COLO668 (cell line): ENCODE results near the gene SBF2.

ENCODE experiments used
- DNase-seq: peaks from one replicate; lab custom pipeline; 2025; ENCODE audit not compliant: unreplicated experiment; lab: John Stamatoyannopoulos, UW

Gene SBF2

DNA sequence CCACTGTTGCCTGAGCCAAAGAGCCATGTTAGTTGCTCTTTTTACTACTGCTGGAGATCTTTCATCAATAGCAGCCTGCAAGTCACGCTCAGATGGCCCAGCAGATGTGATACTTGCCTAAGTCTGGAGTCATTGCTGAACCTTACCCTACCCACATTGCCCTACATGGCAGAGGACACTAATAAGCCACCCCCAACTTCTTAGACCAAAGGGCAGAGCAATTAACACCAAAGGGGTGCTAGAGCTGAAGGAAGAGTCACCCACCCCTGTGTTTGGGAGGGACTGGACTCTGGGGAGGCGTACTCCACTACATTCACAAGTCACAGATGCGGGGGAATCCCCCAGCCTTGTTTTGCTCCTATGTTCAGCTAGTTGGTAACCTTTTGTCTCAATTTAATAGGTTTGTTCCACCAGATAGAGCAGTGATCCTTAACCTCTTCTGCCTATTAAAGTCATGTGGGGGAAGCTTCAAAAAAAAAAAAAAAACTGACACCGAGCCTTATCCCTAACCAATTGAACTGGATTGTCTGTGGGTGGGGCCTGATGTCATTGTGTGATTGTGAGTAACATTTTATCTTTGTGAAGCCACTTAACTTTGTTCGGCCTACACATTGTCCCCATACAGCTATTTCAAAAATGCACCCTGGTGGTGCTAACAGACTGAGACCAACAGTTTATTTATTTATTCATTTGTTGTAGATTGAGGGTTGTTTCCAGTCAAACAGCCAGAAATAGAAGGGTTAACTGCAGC lies 23.9 kb upstream of the SBF2 start:
- peak; percentile 30 for DNase-seq

DNA sequence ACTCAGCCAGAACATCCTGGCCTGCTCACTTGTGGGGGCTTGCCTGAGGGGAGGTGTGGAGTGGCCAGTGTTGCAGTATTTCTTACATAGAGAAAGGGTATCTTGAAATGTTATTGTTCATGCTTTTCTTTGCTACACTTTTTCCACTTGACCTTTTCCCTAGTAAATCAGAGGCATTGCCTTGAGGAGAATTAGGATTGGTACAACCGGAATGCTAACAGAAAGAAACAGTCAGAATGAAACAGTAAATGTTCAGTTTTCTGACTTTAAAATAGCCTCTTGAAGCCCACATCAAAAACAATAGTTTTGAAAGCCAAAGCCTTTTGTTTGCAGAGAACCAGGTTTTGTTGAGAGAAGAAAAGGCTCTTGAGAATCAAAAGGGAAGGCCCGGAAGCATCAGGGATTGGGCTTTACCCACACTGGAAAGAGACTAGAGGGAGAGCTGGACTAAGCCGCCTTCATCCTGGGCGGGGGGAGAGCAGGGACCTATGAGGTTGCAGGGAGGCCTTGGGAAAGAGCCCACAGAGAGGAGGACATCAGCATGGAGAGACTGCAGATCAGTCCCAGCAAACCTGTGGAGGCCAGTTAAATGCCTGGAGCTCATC lies 23.2 kb upstream of the SBF2 start:
- no peak for DNase-seq

DNA sequence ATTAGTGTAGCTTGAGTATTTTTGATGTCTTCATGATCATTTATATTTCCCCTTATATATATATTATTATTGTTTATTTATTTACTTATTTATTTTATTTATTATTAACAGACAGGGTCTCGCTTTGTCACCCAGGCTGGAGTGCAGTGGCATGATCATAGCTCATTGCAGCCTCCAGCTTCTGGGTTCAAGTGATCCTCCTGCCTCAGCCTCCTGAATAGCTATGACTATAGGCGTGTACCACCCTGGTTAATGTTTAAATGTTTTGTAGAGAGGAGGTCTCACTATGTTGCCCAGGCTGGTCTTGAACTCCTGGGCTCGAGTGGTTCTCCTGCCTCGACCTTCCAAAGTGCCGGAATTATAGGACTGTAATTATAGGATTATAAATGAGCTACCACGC lies 21.1 kb upstream of the SBF2 start:
- no peak for DNase-seq

DNA sequence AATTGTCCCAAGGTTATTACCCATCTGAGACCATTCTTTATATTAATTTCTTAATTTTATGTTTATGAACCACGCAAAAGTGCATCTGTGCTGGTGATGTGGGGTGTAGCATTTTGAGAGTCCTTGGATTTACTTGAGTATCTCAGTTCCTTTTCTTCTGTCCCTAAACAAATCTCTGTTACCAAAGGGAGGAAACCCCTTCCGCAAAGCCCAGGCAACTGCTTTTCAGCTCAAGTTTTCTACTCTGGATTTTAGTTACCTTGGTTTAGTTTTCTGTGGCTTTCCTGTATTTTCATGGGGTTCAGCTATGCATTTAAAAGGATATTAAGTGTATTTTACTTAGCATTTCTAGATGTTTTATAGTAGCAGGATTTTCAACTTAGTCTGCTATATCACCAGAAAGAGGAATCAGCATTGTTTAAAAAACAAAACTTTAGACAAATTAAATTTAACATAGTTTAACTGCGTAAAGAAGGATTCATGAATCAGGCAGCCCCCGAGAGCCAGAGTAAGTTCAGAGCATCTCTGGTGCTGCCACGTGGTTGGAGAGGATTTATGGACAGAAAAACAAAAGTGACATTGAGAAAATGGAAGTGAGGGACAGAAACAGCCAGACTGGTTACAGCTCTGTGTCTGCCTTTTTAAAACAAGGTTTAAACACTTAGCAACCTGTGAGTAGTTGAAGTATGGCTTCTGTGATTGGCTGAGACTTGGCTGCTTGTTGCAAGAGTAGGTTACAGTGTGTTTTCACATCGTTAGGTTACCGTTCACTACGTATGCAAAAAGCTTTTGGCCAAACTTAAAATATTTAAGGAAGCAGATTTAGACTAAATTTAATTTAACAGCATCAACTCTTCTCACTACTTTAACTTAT lies 20.4 kb upstream of the SBF2 start:
- DNase-seq, result no peak

DNA sequence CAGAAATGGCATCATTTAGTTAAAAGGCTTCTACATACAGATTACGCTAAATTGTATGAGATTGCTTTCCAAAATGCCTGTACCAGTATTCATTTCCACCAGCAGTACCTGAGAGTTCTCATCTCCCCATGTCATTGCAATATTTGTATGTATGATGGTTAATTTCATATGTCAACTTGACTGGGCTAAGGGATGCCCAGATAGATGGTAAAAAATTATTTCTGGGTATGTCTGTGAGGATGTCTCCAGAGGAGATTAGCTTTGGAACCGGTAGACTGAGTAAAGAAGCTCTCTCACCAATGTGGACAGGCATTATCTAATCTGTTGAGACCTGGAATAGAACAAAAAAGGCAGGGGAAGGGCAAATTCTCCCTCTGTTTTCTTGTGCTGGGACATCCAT lies 17.8 kb upstream of the SBF2 start:
- DNase-seq, result no peak

DNA sequence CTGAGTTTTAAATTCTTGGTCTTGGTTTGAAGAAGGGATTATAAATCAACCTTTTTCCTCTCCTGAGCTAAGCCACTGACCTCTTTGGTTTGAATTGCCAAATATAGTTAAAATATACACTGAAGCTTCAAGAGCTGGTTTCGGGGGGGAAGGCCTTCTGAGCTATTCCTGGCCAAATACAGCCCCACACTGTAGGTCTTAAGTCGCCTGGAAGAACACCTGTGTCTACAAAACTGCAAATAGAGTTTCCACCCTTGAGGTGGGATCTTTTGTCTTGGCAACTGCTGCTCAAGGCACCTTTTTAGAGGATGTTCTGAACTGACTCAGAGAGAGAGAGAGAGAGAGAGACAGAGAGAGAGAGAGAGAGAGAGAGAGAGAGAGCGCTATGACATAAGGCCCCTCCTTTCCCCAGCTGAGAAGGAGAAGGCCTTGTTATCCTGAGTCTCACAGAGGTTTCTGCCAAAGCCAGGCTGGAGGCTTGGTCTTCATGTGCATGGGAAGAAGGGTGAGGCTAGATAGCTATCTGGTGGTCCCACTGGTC lies 16.4 kb upstream of the SBF2 start:
- DNase-seq, result no peak

DNA sequence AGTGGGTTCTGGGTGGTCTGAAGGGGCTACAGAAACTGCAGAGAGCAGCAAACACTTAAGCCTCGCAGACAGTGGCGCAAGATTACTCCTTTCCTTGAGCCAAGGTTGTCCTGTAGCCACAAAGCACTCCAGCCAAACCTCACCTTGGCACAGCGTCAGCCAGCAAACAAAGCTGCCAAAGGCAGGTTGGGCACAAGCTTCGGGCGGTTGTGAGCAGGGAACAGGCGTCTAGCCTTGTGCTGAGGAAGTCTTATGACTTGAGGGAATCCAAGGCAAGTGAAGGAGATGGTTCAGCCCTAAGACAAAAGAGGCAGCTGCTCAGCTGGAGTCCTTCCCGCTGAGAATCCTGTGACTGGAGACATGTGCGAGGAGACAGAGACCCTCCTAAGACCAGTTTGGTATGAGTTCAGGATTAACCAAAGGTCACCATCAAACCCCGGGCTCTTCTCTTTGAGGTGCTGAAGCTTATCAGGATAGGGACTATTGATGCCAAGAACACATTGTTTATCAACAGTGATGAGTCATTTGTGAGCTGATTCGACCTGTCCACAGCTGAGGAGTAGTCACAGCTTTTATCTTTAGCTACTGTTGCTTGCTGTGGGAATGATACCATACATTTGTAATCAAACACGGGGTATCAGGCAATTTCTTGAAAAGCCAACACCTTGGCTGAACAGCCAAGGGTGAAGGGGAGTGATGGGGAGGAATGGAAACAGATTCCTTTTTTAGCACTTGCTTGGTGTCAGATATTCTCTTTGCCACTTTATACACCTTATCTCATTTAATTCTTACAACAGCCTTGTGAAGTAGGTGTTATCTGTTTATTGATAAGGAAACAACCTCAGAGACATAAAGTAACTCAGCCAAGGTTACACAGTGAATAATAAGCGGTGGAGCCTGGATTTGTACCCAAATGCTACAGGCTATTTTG lies 15.4 kb upstream of the SBF2 start:
- DNase-seq, result peak; percentile 29

DNA sequence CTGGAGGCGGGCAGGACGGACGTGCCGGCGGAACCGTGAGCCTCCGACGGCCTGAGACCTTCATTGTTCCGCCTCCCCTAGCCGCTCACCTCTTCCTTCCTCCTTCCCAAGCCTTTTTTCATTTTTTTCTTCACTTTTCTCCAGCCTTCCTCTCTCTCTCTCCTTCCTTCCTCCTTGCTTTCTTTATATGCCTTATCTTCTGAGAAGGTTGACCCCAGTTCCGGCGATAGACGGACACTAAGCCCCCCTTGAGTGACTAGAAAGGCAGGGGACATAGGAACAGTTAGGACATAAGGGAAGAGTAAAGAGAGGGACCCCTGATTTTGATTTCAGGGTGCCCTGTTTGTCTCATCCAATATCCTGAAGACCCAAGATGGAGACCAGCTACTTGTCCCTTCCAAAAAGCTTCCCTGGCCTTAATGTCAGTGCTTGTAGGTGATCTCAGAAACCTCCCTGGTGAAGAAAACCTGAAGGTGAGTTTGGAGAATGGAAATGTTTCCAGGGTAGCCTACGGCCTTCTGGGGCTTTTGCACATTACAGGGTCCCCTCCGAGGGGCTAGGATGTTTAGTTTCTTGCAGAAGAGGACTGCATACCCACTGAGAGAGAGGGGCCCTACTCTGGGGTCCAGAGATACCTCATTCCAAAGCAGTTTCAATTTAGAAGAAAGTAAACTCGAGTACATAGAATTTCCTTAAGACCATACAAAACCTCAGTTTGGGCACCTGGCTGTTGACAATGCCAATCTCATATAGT lies 14.4 kb upstream of the SBF2 start:
- no peak for DNase-seq

DNA sequence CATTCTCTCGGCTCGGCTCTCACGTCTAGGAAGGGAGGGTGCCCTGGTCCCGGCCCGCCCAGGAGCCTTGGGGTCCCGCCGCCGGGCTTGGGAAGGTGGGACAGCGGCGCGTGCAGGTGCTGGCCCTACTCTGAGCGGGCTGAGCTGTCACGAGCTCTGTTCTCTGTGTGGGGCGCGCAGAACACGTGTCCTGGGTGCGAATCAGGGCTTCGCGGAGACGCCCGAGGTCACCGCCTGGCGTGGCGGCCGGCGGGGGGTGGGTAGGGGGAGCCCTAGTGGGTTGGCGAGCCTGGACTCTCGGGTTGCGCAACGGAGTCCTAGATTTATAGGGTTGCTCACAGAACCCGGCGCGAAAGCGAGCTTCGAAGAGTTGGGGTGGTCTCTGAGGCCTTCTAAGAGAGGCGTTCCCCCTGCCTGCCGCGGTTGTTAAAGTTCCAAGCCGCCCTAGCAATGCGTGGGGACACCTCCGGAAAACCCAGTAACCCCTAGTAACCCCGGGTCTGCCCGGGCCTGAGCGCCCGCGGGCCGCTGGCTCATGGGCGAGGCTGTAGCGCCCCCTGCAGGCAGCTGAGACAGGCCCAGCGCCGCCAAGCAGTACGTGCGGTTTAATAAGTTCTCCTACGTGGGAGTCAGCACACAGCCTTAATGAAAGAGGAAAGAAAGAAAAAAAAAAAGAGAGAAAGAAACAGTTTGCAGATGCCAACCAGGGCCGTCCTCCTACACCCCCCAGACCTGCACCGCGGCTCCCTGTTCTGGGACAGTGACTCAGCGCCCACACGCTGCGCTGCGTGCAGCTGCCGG lies 13.6 kb upstream of the SBF2 start:
- peak; percentile 89 for DNase-seq

DNA sequence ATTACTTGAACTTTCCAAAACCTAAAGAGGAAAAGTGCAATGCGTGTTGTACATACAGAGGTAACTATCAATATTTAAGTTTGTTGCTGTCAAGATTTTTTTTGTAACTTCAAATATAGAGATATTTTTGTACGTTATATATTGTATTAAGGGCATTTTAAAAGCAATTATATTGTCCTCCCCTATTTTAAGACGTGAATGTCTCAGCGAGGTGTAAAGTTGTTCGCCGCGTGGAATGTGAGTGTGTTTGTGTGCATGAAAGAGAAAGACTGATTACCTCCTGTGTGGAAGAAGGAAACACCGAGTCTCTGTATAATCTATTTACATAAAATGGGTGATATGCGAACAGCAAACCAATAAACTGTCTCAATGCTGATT lies 13.0 kb upstream of the SBF2 start:
- no peak for DNase-seq

DNA sequence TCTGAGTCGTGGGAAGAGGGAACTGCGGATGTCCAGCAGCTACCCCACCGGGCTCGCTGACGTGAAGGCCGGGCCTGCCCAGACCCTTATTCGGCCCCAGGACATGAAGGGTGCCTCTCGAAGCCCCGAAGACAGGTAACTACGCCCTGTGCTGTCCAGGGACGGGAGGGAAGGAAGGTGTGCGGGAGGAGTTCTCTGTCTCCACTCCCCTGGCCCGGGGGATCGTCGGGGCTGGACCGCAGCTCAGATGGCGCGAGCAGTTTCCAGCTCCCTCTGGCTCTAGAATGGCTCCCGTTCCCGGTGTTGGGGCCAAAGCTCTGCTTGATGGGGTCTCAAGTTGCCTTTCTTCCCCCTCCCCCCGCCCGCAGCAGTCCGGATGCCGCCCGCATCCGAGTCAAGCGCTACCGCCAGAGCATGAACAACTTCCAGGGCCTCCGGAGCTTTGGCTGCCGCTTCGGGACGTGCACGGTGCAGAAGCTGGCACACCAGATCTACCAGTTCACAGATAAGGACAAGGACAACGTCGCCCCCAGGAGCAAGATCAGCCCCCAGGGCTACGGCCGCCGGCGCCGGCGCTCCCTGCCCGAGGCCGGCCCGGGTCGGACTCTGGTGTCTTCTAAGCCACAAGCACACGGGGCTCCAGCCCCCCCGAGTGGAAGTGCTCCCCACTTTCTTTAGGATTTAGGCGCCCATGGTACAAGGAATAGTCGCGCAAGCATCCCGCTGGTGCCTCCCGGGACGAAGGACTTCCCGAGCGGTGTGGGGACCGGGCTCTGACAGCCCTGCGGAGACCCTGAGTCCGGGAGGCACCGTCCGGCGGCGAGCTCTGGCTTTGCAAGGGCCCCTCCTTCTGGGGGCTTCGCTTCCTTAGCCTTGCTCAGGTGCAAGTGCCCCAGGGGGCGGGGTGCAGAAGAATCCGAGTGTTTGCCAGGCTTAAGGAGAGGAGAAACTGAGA lies 12.2 kb upstream of the SBF2 start:
- peak; percentile 44 for DNase-seq

DNA sequence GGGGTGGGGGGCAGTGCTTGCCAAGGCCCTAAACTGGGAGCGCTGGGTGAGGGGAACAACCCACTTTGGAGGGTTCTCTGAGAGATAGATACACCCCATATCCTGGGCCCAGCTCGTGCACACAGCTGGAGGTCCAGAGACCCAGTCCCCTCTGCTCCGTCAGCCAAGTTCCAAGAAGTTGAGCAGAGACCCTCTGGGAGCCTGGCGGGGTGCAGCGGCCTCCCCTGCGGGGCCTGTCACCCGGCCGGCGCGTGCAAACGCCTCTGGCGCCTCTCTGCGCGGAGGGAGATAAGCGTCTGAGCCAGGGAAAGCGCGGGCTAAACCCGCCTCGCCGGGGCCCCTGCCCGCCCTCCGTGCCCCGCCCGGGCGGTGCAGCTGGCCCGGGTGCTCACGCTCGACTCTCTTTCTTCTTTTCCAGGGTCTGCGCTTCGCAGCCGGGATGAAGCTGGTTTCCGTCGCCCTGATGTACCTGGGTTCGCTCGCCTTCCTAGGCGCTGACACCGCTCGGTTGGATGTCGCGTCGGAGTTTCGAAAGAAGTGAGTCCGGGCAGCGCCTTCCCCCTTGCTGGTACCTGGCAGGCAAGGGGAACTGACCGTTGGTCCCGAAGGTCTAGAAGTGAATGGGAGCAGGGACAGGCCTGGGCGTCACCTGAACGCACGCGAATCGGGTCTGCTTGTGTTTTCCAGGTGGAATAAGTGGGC lies 11.4 kb upstream of the SBF2 start:
- peak; percentile 64 for DNase-seq

DNA sequence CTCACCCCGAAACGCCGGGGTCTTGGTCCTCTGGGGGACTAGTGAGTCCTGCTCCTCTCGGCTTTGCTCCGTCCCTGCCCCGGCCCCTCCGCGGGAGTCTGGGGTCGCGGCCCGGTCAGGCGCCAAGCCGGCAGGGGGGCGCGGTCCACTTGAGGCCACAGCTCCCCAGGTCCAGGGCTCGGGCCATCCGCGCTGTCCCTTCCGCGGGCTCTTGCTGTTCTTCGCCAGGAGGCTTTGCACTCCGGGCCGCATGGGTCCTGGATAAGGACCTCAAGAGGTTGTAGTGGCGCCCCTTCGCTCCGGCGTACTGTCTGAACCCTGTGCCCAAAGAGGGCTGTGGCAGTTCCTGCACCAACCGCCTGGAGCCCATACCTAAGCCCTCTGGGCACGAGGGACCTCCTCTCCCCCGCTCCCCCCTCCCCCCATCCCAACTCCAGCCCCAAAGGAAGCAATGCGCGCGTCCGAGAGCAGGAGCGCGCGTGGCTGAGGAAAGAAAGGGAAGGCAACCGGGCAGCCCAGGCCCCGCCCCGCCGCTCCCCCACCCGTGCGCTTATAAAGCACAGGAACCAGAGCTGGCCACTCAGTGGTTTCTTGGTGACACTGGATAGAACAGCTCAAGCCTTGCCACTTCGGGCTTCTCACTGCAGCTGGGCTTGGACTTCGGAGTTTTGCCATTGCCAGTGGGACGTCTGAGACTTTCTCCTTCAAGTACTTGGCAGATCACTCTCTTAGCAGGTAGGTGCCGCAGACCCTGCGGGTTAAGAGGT lies 10.7 kb upstream of the SBF2 start, which contains the start of gene ADM:
ADM (plus strand) TSS at position 579 of the 767 bp plus-strand sequence. CDS start 628 bp downstream, outside the sequence.
- peak; percentile 82 for DNase-seq

DNA sequence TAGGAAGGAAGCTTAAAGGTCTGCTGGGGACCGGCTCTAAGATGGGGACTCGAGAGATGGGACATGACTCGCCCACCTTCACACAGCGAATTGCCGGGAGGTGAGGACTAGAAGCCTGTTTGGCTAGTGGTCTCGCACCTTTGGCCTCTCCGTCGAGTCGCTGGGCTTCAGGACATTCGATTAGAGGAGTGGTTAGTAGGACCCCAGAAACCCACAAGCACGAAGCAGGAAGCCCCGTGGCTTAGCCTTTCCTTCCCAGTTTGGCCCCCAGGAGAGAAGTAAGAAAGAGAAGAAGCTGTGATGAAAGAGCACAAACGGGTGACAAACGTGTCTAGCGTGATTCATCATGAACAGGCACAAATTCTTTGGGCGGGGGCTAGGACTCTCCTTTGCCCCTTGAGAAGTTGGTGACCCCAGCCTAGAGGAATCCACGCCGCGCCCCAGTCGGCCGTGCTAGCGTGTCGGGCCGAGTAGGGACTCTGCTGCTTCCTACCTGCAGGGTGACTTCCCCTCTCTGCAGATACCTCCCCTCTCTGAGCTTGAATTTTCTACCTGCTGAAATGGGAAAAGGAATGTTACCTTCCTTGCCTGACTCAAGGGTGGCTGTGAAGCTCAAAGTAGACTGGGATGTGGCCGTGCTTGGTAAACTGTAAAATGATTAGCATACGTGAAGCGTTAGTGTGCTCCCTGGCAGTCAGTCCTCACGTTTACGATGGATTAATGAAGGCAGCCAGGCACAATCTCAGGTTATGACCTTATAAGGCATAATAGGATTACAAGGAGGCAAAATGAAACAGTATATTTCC lies 9.7 kb upstream of the SBF2 start:
- DNase-seq, result peak; percentile 45

DNA sequence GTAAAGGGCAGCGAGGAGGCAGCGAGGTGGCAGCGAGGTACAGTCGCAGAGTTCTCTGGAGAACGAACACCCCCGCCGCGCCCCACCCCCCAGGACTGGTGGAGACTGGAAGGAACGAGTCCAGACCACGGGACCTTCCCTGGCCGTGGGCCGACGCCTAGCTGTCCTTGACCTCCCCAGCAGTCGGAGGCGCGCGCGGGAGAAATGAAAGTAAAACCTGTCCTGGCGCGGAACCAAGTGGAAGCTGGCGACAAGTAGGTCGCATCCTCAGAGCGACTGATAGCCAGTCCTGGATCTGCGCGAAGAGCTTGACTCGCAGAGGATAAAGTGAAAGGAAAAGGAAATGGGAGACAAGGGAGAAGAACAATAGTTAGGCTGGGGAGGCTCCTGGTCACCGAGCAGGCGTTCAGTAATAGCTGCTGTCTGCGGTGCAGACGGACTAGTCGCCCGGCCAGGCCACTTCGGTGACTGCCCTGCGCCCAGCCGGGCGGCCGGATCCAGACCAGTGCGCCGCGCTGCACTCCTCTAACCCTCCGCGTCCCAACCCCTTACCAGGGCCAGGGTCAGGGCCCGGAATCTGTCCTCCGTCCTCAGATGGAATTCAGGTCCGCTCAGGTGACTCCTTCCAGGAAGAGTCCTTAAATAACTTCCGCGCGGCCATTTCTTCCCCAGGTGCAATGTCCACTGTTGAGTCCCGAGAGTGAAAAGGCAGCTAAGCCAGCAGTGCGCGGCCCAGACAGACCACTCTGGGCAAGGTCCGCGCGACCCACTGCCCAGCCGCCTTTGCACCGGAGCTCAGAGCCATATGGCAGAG lies 8.9 kb upstream of the SBF2 start:
- DNase-seq, result peak; percentile 80
